HepG2 (cell line): Measurements from ENCODE around the gene ADI1. TPM values are rescaled to one million over a fixed set of nuclear protein-coding genes. Genes with fewer than 3 reads are reported as not detected.

ENCODE experiments used
- CCDC6 ChIP-seq: sonication (generic); formaldehyde crosslinking; IDR thresholded peaks from 2 replicates; pipeline ENCODE4 v1.8.1; 2022; ENCODE audit warnings: mild to moderate bottlenecking, missing genetic modification reagents, moderate library complexity
- GABPB1 ChIP-seq: IDR thresholded peaks from 2 replicates; pipeline ENCODE4 v1.6.1; 2016; ENCODE audit warnings: mild to moderate bottlenecking, missing genetic modification reagents, moderate library complexity, missing compliant biosample characterization
- HOXD1 ChIP-seq: sonication (generic); formaldehyde crosslinking; IDR thresholded peaks from 2 replicates; pipeline ENCODE4 v1.5.0; 2020; ENCODE audit warnings: missing genetic modification reagents
- JARID2 ChIP-seq: sonication (generic); formaldehyde crosslinking; IDR thresholded peaks from 2 replicates; pipeline ENCODE4 v1.8.1; 2023; ENCODE audit warnings: missing genetic modification reagents, inconsistent platforms; ENCODE audit not compliant: insufficient replicate concordance
- KLF11 ChIP-seq: IDR thresholded peaks from 2 replicates; pipeline ENCODE4 v1.6.1; 2016; ENCODE audit warnings: missing compliant biosample characterization
- MZF1 ChIP-seq: sonication (generic); formaldehyde crosslinking; IDR thresholded peaks from 2 replicates; pipeline ENCODE4 v1.8.1; 2023; ENCODE audit warnings: mild to moderate bottlenecking, missing genetic modification reagents, borderline replicate concordance
- PAWR ChIP-seq: sonication (generic); formaldehyde crosslinking; IDR thresholded peaks from 2 replicates; pipeline ENCODE4 v1.4.0; 2020; ENCODE audit warnings: missing genetic modification reagents, mild to moderate bottlenecking, borderline replicate concordance
- PHF21A ChIP-seq: sonication (generic); formaldehyde crosslinking; IDR thresholded peaks from 2 replicates; pipeline ENCODE4 v1.5.0; 2020; ENCODE audit warnings: mild to moderate bottlenecking, missing genetic modification reagents
- SMARCC2 ChIP-seq: fragments of 450-650 bp; IDR thresholded peaks from 2 replicates; pipeline ENCODE4 v1.6.1; 2017; ENCODE audit warnings: antibody characterized with exemption, mild to moderate bottlenecking
- SRSF4 ChIP-seq: fragments of 200-400 bp; formaldehyde crosslinking; IDR thresholded peaks from one replicate; pipeline ENCODE4 v1.6.1; 2018; ENCODE audit warnings: mild to moderate bottlenecking, low read depth, low read length, moderate library complexity; ENCODE audit not compliant: poor library complexity, severe bottlenecking
- XRCC5 ChIP-seq: fragments of 200-400 bp; formaldehyde crosslinking; optimal IDR thresholded peaks from 2 replicates; pipeline ENCODE3; 2017; ENCODE audit warnings: mild to moderate bottlenecking, low read length
- ZBTB33 ChIP-seq: sonication (generic); formaldehyde crosslinking; IDR thresholded peaks from 2 replicates; pipeline ENCODE4 v1.4.0; 2020; ENCODE audit warnings: missing genetic modification reagents
- ZNF17 ChIP-seq: sonication (generic); formaldehyde crosslinking; IDR thresholded peaks from 2 replicates; pipeline ENCODE4 v1.5.0; 2020; ENCODE audit warnings: mild to moderate bottlenecking, missing genetic modification reagents
- ZNF225 ChIP-seq: sonication (generic); formaldehyde crosslinking; IDR thresholded peaks from 2 replicates; pipeline ENCODE4 v1.4.0; 2020; ENCODE audit warnings: mild to moderate bottlenecking, missing genetic modification reagents
- ZNF430 ChIP-seq: sonication (generic); formaldehyde crosslinking; IDR thresholded peaks from 2 replicates; pipeline ENCODE4 v1.9.0; 2021; ENCODE audit warnings: mild to moderate bottlenecking, missing genetic modification reagents
- ZNF510 ChIP-seq: sonication (generic); formaldehyde crosslinking; IDR thresholded peaks from 2 replicates; pipeline ENCODE4 v1.4.0; 2020; ENCODE audit warnings: low read depth, mild to moderate bottlenecking, missing genetic modification reagents
- polyA plus RNA-seq, 8 experiments: library from polyadenylated mRNA; depleted of rRNA in 3 of 8; stranded (reverse) in 7 of 8; unstranded in 1 of 8; fragments of >200 nt; fragmentation: Illumina TruSeq in 4 of 8; extraction: Trizol in 4 of 8; gene quantifications; 2 replicates each; pipeline versions ENCODE4 v1.2.1 to v1.2.3, GENCODE V29; 2011 to 2016; ENCODE audit warnings: low read depth in 4 of 8, missing spikeins in 1 of 8, mixed read lengths in 1 of 8; ENCODE audit not compliant: insufficient read depth in 1 of 8
- total RNA-seq, 5 experiments: library from RNA; depleted of rRNA; stranded (reverse); fragments of >200 nt; fragmentation: Illumina TruSeq; extraction: Trizol; gene quantifications; 2 replicates each; pipeline ENCODE4 v1.2.3, GENCODE V29; 2016; ENCODE audit warnings: low read depth in 1 of 5
- TF ChIP-seq, protein P1 (sequence below): sonication (generic); formaldehyde crosslinking; IDR thresholded peaks from 2 replicates; pipeline ENCODE4 v1.4.0; 2020; ENCODE audit warnings: mild to moderate bottlenecking, missing genetic modification reagents
- TF ChIP-seq, protein P2 (sequence below): IDR thresholded peaks from 2 replicates; pipeline ENCODE4 v1.6.1; 2016; ENCODE audit warnings: mild to moderate bottlenecking, missing biosample characterization, missing genetic modification reagents
- TF ChIP-seq, protein P3 (sequence below): sonication (generic); formaldehyde crosslinking; IDR thresholded peaks from 2 replicates; pipeline ENCODE4 v1.5.0; 2020; ENCODE audit warnings: mild to moderate bottlenecking, low read depth, missing genetic modification reagents, borderline replicate concordance
- TF ChIP-seq, protein P4 (sequence below), 2 experiments: IDR thresholded peaks; 2 replicates each; pipeline ENCODE4 v1.6.1; 2011 to 2012; ENCODE audit warnings: low read length in 2 of 2, borderline replicate concordance in 1 of 2, low read depth in 1 of 2, mild to moderate bottlenecking in 1 of 2, moderate library complexity in 1 of 2

Gene ADI1
- total and polyA plus RNA-seq, 2 of the 13 experiments (the other 11 are each of a cell fraction or from before 2014, with no cell fraction given) = 28.7 to 123 TPM

DNA sequence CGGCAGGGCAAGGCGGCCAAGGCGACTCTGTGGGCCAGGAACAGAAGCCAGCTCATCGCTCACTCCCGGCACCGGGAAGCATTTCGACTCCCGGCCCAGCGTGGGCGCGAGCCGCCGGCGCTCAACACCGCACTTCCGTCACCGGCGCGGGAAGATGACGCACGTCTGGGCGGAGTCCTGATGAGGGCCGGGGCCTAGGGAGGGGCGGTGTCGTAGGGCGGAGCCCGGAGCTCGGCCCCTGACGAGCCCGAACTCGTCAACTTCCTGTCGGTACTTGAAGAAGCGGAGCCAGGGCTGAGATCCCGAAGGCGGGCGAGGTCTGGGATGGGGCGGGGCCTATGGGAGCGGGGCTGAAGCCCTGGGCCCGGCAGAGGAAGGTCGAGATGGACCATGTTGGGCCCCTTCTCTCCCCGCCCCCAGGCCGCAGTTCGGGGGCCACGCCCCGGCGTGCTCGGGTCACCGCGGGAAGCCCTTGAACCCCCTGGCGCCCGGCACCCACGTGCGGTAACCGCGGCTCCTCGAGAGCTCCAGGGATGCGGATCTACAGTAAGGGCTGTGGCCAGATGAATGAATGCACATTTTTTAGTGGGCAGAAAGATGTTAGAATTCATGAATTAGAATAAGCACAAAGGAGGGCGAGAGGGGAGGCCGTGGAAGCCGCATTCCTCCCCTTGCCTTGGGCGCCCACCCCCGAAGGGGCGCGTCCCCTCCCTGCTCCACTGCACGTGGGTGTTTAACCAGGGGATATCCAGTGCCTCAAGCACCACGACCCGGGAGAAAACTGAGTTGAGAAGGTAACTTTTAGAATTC, 39.1 kb upstream of the ADI1 start, which contains the start of gene RNASEH1 (continued):
- TF ChIP-seq, protein P1, sequence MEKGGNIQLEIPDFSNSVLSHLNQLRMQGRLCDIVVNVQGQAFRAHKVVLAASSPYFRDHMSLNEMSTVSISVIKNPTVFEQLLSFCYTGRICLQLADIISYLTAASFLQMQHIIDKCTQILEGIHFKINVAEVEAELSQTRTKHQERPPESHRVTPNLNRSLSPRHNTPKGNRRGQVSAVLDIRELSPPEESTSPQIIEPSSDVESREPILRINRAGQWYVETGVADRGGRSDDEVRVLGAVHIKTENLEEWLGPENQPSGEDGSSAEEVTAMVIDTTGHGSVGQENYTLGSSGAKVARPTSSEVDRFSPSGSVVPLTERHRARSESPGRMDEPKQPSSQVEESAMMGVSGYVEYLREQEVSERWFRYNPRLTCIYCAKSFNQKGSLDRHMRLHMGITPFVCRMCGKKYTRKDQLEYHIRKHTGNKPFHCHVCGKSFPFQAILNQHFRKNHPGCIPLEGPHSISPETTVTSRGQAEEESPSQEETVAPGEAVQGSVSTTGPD = peak; percentile 79; the same call in 1 of the 2 replicates
- TF ChIP-seq MZF1 (CRISPR knock-in tag) (no peak; the same call in 1 of the 2 replicates), ZNF17 (CRISPR knock-in tag) (no peak), JARID2 (CRISPR knock-in tag) (no peak), XRCC5 (peak; percentile 26), HOXD1 (peak; percentile 53; the same call in 1 of the 2 replicates), GABPB1 (CRISPR knock-in tag) (peak; percentile 98), PHF21A (peak; percentile 90), SRSF4 (no peak), SMARCC2 (no peak), PAWR (peak; percentile 96; the same call in 1 of the 2 replicates), ZNF225 (CRISPR knock-in tag) (peak; percentile 83), ZBTB33 (CRISPR knock-in tag) (peak; percentile 8), ZNF430 (CRISPR knock-in tag) (peak; percentile 98), CCDC6 (CRISPR knock-in tag) (peak; percentile 82), KLF11 (CRISPR knock-in tag) (peak; percentile 97), ZNF510 (peak; percentile 99; the same call in 1 of the 2 replicates)
- TF ChIP-seq, protein P2, sequence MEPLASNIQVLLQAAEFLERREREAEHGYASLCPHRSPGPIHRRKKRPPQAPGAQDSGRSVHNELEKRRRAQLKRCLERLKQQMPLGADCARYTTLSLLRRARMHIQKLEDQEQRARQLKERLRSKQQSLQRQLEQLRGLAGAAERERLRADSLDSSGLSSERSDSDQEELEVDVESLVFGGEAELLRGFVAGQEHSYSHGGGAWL (CRISPR knock-in tag) = peak; percentile 97; the same call in 1 of the 2 replicates
- TF ChIP-seq, protein P3, sequence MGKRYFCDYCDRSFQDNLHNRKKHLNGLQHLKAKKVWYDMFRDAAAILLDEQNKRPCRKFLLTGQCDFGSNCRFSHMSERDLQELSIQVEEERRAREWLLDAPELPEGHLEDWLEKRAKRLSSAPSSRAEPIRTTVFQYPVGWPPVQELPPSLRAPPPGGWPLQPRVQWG = no peak
- TF ChIP-seq, protein P4, sequence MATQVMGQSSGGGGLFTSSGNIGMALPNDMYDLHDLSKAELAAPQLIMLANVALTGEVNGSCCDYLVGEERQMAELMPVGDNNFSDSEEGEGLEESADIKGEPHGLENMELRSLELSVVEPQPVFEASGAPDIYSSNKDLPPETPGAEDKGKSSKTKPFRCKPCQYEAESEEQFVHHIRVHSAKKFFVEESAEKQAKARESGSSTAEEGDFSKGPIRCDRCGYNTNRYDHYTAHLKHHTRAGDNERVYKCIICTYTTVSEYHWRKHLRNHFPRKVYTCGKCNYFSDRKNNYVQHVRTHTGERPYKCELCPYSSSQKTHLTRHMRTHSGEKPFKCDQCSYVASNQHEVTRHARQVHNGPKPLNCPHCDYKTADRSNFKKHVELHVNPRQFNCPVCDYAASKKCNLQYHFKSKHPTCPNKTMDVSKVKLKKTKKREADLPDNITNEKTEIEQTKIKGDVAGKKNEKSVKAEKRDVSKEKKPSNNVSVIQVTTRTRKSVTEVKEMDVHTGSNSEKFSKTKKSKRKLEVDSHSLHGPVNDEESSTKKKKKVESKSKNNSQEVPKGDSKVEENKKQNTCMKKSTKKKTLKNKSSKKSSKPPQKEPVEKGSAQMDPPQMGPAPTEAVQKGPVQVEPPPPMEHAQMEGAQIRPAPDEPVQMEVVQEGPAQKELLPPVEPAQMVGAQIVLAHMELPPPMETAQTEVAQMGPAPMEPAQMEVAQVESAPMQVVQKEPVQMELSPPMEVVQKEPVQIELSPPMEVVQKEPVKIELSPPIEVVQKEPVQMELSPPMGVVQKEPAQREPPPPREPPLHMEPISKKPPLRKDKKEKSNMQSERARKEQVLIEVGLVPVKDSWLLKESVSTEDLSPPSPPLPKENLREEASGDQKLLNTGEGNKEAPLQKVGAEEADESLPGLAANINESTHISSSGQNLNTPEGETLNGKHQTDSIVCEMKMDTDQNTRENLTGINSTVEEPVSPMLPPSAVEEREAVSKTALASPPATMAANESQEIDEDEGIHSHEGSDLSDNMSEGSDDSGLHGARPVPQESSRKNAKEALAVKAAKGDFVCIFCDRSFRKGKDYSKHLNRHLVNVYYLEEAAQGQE (IDR thresholded peaks at IDR 0.05; ENCODE audit: borderline replicate concordance in 1 of 2, low read depth in 1 of 2, low read length in 2 of 2) = 0 out of 4 replicates have a peak, but pooled peaks of 1 of the 2 experiments have one; percentile 16
